H1 (cell line): ENCODE measurements around the gene PNPLA8.

Experiments used
- ATF2 ChIP-seq: IDR thresholded peaks from 2 replicates; pipeline ENCODE4 v1.6.1; 2012; ENCODE audit warnings: low read length, inconsistent platforms
- JUN ChIP-seq: IDR thresholded peaks from 2 replicates; pipeline ENCODE4 v1.6.1; 2011; ENCODE audit warnings: low read depth, mild to moderate bottlenecking, improper control_type of control experiment, low read length
- POLR2AphosphoS5 ChIP-seq: IDR thresholded peaks from 2 replicates; pipeline ENCODE4 v1.6.1; 2011; ENCODE audit warnings: low read depth, low read length
- SUZ12 ChIP-seq: fragments of 200-600 bp; sonication (generic); IDR thresholded peaks from 2 replicates; pipeline ENCODE4 v1.6.1; 2012; ENCODE audit warnings: mild to moderate bottlenecking, inconsistent platforms, low read length, moderate library complexity, mixed read lengths

GRCh38 chr7:108459922-108460551 lies 65.9 kb downstream of the PNPLA8 start:
- TF ChIP-seq SUZ12 (no peak), JUN (no peak), ATF2 (no peak), POLR2AphosphoS5 (no peak)
